ENCODE measurements around the gene DEFB123.
"Not testable (repeated sequence)": the region's sequence is repeated elsewhere in the genome, so short reads cannot be mapped to it uniquely, and the experiment has no call there.

The DEFB123 gene

GRCh38 chr20:31440012-31440659 is at the start of gene DEFB123:
Gene DEFB123 (plus strand): TSS chr20:31440632. CDS start chr20:31440699, 67 bp downstream.
- DNase-seq (ENCODE audit: low spot score), result no peak

- no peak for DNase-seq (ENCODE audit: low spot score)
Measured at GRCh38 chr20:31392836-31393235, 47.6 kb upstream of the DEFB123 start.

DNA sequence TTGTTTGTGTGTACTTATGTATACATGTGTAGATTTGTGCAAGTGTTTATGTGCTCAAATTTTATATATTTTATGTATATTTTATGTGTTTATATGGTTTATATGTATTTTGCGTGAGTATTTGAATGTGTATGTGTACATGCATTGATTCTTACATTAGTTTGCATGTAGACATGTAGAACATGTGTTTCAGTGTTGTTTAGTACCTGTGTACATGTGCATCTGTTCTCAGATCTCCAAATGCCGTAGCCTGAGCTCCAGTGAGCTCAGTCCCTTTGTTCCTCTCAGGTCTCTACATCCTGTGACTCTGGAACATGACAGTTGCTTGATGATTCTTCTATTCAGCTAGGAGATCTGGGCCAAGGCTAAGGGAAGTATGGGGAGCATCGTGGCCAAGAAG is 45.5 kb upstream of the DEFB123 start:
- no peak for DNase-seq (ENCODE audit: low spot score)

- DNase-seq (ENCODE audit: low spot score), result no peak
Measured at GRCh38 chr20:31403886-31404285, 36.5 kb upstream of the DEFB123 start.

DNA sequence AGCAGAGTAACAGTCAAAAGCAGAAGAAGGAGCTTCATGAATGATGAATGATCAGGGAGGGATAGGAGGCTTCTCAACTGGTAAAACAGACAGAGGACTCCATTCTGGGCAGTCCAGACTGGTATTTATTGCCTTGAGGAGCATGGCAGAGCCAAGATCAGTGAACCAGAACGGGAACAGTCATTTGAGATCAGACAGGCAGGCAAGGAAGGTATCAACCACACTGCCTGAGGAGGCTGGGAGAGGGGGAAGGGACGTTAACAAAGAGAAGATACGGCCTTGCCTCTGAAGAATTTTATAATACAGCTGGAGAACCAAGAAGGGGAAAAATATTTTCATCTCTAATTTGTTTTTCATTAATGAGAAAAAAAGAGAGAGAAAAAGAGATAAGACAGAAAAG is 34.3 kb upstream of the DEFB123 start, which contains the start of gene DEFB121:
Gene DEFB121 (minus strand): TSS at position 101 of the 400 bp plus-strand sequence. CDS start 63 bp downstream, at position 38.
- no peak for DNase-seq (ENCODE audit: low spot score)

DNA sequence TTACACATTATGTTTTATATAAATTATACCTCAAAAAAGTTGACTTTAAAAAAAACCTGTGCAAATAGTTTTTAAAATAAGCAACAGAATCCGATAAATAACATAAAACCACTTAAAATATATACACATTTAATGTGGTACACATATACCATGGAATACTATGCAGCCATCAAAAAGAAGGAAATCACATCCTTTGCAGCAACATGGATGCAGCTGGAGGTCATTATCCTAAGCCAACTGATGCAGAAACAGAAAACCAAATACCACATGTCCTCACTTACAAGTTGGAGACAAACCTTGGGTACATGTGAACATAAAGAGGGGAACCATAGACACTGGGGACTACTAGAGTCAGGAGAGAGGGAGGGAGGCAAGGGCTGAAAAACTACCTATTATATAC is 30.4 kb upstream of the DEFB123 start:
- DNase-seq (ENCODE audit: low spot score), result no peak

- DNase-seq (ENCODE audit: low spot score), result no peak
Measured at GRCh38 chr20:31414381-31414780, 26.1 kb upstream of the DEFB123 start.

GRCh38 chr20:31415653-31416052 is 24.8 kb upstream of the DEFB123 start:
- DNase-seq (ENCODE audit: low spot score), result no peak

GRCh38 chr20:31418307-31418706 is 22.1 kb upstream of the DEFB123 start:
- DNase-seq (ENCODE audit: low spot score), result no peak

GRCh38 chr20:31425797-31426196 is 14.6 kb upstream of the DEFB123 start:
- DNase-seq (ENCODE audit: low spot score), result no peak

DNA sequence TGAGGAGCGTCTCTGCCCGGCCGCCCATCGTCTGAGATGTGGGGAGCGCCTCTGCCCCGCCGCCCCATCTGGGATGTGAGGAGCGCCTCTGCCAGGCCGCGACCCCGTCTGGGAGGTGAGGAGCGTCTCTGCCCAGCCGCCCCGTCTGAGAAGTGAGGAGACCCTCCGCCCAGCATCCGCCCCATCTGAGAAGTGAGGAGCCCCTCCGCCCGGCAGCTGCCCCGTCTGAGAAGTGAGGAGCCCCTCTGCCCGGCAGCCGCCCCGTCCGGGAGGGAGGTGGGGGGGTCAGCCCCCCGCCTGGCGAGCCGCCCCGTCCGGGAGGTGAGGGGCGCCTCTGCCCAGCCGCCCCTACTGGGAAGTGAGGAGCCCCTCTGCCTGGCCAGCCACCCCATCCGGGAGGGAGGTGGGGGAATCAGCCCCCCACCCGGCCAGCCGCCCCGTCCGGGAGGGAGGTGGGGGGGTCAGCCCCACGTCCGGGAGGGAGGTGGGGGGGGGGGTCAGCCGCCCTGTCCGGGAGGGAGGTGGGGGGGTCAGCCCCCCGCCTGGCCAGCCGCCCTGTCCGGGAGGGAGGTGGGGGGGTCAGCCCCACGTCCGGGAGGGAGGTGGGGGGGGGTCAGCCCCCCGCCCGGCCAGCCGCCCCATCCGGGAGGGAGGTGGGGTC is 13.4 kb upstream of the DEFB123 start:
- not testable (repeated sequence) for DNase-seq (ENCODE audit: low spot score)

DNA sequence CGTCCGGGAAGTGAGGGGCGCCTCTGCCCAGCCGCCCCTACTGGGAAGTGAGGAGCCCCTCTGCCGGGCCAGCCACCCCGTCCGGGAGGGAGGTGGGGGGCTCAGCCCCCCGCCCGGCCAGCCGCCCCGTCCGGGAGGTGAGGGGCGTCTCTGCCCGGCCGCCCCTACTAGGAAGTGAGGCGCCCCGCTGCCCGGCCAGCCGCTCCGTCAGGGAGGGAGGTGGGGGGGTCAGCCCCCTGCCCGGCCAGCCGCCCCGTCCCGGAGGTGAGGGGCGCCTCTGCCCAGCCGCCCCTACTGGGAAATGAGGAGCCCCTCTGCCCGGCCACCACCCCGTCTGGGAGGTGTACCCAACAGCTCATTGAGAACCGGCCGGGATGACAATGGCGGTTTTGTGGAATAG is 12.9 kb upstream of the DEFB123 start:
- DNase-seq (ENCODE audit: low spot score), result not testable (repeated sequence)

GRCh38 chr20:31430568-31431115 is 9.8 kb upstream of the DEFB123 start:
- no peak for DNase-seq (ENCODE audit: low spot score)

- no peak for DNase-seq (ENCODE audit: low spot score)
Measured at GRCh38 chr20:31446084-31446819, 5.8 kb downstream of the DEFB123 start.

DNA sequence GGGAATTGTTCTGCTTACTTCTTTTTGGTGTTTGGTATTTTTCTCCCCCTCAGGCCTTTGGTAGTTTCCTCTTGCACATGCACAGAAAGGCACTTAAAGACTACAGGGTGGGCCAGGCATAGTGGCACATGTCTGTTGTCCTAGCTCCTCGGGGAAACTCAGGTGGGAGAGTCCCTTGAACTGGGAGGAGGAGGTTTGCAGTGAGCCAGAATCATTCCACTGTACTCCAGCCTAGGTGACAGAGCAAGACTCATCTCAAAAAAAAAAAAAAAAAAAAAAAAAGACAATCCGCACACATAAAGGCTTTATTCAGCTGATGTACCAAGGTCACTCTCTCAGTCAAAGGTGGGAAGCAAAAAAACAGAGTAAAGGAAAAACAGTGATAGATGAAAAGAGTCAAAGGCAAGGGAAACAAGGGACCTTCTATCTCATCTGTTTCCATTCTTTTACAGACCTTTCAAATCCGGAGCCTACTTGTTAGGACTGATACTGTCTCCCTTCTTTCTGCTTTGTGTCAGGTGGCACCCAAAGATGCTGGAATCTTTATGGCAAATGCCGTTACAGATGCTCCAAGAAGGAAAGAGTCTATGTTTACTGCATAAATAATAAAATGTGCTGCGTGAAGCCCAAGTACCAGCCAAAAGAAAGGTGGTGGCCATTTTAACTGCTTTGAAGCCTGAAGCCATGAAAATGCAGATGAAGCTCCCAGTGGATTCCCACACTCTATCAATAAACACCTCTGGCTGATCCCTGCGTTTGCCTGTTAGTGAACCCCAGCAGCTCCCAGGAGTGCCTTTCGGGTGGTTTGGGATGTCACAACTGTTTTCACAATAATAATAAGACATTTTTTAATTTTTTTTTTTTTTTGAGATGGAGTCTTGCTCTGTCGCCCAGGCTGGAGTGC is 9.3 kb downstream of the DEFB123 start:
- no peak for DNase-seq (ENCODE audit: low spot score)

DNA sequence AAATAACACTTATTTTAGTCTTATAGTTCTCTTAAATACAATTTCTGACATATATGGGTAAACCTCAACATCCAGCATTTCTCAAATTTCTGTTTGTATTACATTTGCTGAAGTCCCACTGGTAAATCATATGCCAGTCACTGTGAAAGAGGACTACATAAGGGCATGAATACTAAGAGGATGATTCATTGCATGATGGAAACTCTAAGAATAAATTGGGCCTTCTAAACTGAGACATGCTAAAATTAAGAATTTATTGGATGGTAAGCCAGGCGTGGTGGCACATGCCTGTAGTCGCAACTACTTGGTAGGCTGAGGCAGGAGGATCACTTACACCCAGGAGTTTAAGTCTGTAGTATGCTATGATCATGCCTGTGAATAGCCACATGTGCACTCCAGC is 12.1 kb downstream of the DEFB123 start:
- no peak for DNase-seq (ENCODE audit: low spot score)

- no peak for DNase-seq (ENCODE audit: low spot score)
Measured at GRCh38 chr20:31454361-31454760, 13.9 kb downstream of the DEFB123 start.

GRCh38 chr20:31470946-31471345 is 30.5 kb downstream of the DEFB123 start:
- DNase-seq (ENCODE audit: low spot score), result not testable (repeated sequence)

DNA sequence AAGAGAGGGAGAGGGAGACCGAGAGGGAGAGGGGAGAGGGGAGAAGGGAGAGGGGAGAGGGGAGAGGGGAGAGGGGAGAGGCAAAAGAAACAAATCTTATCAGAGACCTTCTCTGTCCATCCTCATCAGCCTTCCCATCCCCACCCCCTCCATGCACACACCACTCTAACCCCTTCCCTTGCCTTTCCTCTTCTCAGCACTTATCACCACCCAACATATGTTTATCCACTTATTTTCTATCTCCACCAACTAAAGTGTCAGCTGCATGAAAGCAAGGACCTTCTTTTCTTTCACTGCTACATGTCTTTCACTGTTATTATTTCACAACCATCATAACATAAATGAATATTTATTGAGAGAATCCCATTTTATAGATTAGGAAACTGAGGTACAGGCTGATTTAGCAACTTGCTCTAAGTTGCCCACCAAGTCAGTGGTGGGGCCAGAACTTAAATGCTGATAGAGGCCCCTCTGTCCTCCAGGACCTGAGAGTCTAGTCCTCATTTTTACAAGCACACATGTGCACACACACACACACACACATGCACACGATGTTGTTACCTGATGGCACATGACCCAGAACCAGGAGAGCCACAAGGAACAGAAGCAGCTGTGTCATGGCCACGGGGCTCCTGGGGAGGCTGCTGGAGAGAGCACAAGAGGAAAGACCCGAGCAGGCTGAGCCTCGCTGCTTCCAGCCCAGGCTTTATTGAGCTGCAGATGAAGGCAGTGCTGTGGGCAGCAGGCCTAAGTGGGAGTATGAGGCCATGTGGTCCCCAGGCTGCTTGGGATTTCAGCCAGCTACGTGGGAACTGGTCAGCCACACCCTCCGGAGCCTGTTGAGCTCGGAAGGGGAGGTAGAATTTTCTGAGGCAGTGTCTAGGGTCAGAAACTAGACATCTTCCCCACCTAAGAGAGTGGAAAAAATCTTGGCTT is 32.2 kb downstream of the DEFB123 start:
- DNase-seq (ENCODE audit: low spot score), result peak; percentile 47

GRCh38 chr20:31473331-31474096 is 33.1 kb downstream of the DEFB123 start:
- DNase-seq (ENCODE audit: low spot score), result no peak
